ENCODE measurements around the gene PINK1.
A peak's percentile ranks its signal among the peaks of the same experiment; 100 is the strongest.

PINK1 gene

DNA sequence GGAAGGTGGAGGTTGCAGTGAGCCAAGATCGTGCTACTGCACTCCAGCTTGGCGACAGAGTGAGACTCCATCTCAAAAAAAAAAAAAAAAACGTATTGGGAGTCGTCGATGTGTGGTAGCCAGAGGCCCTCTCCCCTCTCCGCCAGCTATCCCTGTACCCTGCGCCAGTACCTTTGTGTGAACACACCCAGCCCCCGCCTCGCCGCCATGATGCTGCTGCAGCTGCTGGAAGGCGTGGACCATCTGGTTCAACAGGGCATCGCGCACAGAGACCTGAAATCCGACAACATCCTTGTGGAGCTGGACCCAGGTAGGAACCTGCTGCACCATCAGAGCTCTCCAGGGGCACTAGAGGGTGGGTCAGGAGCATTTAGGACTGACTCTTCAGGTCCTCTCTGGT is 12.2 kb downstream of the PINK1 start:
- H3K27ac ChIP-seq (ENCODE audit: low read length): no peak overlapping the region
- H3K9ac ChIP-seq (ENCODE audit: low read length in 2 of 2): no peak overlapping the region
- no peaks in the 10 kb centered on the region for H3K9me3 ChIP-seq (ENCODE audit: control insufficient read depth in 2 of 2, low read length in 2 of 2)
- peaks cover 61 to 71% of the 10 kb centered on the region in 2 donors for H3K36me3 ChIP-seq (ENCODE audit: control insufficient read depth in 2 of 2, insufficient read depth in 2 of 2, low read length in 2 of 2)
- no peak overlapping the region for H3K4me3 ChIP-seq (ENCODE audit: low read length in 2 of 2)
- H3K27me3 ChIP-seq (ENCODE audit: control insufficient read depth in 1 of 2, insufficient read depth in 2 of 2, low read length in 2 of 2): no peaks in the 10 kb centered on the region
- H3K4me1 ChIP-seq (ENCODE audit: control insufficient read depth, insufficient read depth, low read length): no peaks in the 10 kb centered on the region

DNA sequence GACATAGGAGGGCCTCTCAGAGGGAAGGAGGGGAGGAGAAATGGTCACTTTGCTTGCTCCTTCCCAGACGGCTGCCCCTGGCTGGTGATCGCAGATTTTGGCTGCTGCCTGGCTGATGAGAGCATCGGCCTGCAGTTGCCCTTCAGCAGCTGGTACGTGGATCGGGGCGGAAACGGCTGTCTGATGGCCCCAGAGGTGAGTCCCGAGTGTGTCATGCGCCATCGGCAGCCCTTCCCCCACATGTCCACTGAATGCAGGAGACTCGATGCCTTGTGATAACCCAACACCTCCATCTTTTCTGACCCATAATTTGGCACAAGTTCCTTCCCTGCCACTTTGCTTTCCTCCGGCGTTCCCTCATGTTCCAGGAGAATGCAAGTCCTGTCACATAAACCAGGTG is 15.2 kb downstream of the PINK1 start:
- Histone ChIP-seq H3K27me3 (ENCODE audit: control insufficient read depth in 1 of 2, insufficient read depth in 2 of 2, low read length in 2 of 2) (no peaks in the 10 kb centered on the region), H3K9ac (ENCODE audit: low read length in 2 of 2) (no peak overlapping the region), H3K4me3 (ENCODE audit: low read length in 2 of 2) (no peak overlapping the region), H3K9me3 (ENCODE audit: control insufficient read depth in 2 of 2, low read length in 2 of 2) (no peaks in the 10 kb centered on the region), H3K4me1 (ENCODE audit: control insufficient read depth, insufficient read depth, low read length) (no peaks in the 10 kb centered on the region), H3K36me3 (ENCODE audit: control insufficient read depth in 2 of 2, insufficient read depth in 2 of 2, low read length in 2 of 2) (peaks cover 64 to 69% of the 10 kb centered on the region in 2 donors), H3K27ac (ENCODE audit: low read length) (no peak overlapping the region)

DNA sequence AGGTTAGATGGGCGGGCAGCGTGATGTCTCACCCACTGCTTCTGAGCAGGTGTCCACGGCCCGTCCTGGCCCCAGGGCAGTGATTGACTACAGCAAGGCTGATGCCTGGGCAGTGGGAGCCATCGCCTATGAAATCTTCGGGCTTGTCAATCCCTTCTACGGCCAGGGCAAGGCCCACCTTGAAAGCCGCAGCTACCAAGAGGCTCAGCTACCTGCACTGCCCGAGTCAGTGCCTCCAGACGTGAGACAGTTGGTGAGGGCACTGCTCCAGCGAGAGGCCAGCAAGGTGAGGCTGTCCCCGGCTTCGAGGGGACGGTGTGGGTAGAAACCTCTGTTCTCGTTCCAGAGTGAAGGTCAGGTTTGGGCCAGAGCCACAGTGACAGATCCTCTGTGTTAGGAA is 15.7 kb downstream of the PINK1 start:
- Histone ChIP-seq H3K36me3 (ENCODE audit: control insufficient read depth in 2 of 2, insufficient read depth in 2 of 2, low read length in 2 of 2) (peaks cover 67 to 70% of the 10 kb centered on the region in 2 donors), H3K9me3 (ENCODE audit: control insufficient read depth in 2 of 2, low read length in 2 of 2) (no peaks in the 10 kb centered on the region), H3K4me1 (ENCODE audit: control insufficient read depth, insufficient read depth, low read length) (no peaks in the 10 kb centered on the region), H3K9ac (ENCODE audit: low read length in 2 of 2) (no peak overlapping the region), H3K27me3 (ENCODE audit: control insufficient read depth in 1 of 2, insufficient read depth in 2 of 2, low read length in 2 of 2) (no peaks in the 10 kb centered on the region), H3K27ac (ENCODE audit: low read length) (no peak overlapping the region), H3K4me3 (ENCODE audit: low read length in 2 of 2) (no peak overlapping the region)

DNA sequence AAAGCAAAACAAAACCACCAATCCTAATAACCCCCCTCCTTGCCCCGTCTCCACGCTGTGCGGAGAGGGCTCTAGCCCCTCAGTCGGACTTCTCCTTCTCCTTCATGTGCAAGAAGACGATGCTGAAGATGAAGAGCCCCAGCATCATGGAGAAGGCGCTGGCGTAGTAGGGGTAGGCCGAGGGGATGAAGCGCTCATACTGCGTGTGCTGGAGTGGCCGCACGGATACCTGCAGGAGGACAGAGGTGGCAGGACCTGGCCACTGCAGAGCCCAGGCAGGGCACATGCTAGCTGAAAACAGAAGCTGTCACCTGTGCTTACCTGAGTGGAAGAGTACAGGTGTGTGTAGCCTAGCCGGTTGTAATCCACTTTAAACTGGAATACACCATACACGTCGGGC is 19.0 kb downstream of the PINK1 start:
- H3K4me3 ChIP-seq (ENCODE audit: low read length in 2 of 2): no peak overlapping the region
- no peak overlapping the region for H3K27ac ChIP-seq (ENCODE audit: low read length)
- no peak overlapping the region for H3K9ac ChIP-seq (ENCODE audit: low read length in 2 of 2)
- H3K36me3 ChIP-seq (ENCODE audit: control insufficient read depth in 2 of 2, insufficient read depth in 2 of 2, low read length in 2 of 2): peaks cover 74 to 81% of the 10 kb centered on the region in 2 donors
- H3K9me3 ChIP-seq (ENCODE audit: control insufficient read depth in 2 of 2, low read length in 2 of 2): no peaks in the 10 kb centered on the region
- no peaks in the 10 kb centered on the region for H3K27me3 ChIP-seq (ENCODE audit: control insufficient read depth in 1 of 2, insufficient read depth in 2 of 2, low read length in 2 of 2)
- H3K4me1 ChIP-seq (ENCODE audit: control insufficient read depth, insufficient read depth, low read length): peaks cover 2% of the 10 kb centered on the region

DNA sequence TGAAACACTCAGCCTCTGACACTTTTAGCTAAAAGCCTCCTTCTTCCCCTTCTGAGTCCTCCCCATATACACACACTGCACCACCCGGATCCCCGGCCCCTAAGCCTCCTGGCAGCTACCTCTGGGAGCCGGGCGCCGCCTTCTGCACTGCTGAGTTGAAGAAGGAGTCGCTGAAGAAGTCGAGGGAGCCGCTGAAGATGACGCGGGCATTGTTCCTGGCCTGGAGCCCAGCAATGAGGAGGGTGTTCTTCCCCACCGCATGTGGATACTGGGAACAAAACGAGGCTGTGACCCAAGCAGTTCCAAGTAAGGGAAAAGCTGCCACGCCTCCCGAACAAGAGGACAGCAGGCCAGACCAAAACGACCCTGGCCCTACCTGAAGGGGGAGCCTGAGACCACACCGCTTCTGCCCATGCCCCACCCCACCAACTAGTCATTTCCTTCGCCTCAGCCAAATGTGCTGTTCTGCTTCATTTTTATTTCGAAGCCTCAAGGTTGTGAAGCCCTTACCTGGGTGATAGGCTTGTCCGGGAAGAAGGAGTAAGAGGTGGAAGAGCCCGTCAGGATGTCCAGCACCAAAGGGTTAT is 20.9 kb downstream of the PINK1 start:
- Histone ChIP-seq H3K27me3 (ENCODE audit: control insufficient read depth in 1 of 2, insufficient read depth in 2 of 2, low read length in 2 of 2) (no peaks in the 10 kb centered on the region), H3K27ac (ENCODE audit: low read length) (no peak overlapping the region), H3K4me3 (ENCODE audit: low read length in 2 of 2) (no peak overlapping the region), H3K9ac (ENCODE audit: low read length in 2 of 2) (no peak overlapping the region), H3K9me3 (ENCODE audit: control insufficient read depth in 2 of 2, low read length in 2 of 2) (no peaks in the 10 kb centered on the region), H3K36me3 (ENCODE audit: control insufficient read depth in 2 of 2, insufficient read depth in 2 of 2, low read length in 2 of 2) (peaks cover 64 to 74% of the 10 kb centered on the region in 2 donors), H3K4me1 (ENCODE audit: control insufficient read depth, insufficient read depth, low read length) (peaks cover 4% of the 10 kb centered on the region)

DNA sequence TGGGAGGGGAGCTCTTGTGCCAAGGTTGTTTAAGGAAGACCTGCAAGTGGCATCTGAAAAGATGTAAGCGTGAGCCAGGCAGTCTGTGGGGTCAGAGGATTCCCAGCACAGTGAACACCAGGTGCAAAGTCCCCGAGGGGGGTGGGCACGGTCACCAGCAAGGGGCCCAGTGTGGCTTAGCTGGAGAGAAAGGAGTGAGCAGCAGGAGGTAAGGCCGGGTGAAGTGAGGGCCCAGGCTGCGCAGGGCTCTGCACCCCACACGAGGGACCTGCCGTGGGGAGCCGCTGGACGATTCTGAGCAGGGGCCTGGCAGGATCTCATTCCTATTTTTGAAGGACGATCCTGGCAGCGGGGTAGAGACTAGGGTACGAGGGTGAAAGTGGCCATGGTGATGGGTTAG is 23.8 kb downstream of the PINK1 start:
- H3K27me3 ChIP-seq (ENCODE audit: control insufficient read depth in 1 of 2, insufficient read depth in 2 of 2, low read length in 2 of 2): no peaks in the 10 kb centered on the region
- H3K9me3 ChIP-seq (ENCODE audit: control insufficient read depth in 2 of 2, low read length in 2 of 2): no peaks in the 10 kb centered on the region
- H3K4me3 ChIP-seq (ENCODE audit: low read length in 2 of 2): no peak overlapping the region
- no peak overlapping the region for H3K9ac ChIP-seq (ENCODE audit: low read length in 2 of 2)
- peaks cover 46 to 54% of the 10 kb centered on the region in 2 donors for H3K36me3 ChIP-seq (ENCODE audit: control insufficient read depth in 2 of 2, insufficient read depth in 2 of 2, low read length in 2 of 2)
- H3K27ac ChIP-seq (ENCODE audit: low read length): no peak overlapping the region
- H3K4me1 ChIP-seq (ENCODE audit: control insufficient read depth, insufficient read depth, low read length): peaks cover 14% of the 10 kb centered on the region

DNA sequence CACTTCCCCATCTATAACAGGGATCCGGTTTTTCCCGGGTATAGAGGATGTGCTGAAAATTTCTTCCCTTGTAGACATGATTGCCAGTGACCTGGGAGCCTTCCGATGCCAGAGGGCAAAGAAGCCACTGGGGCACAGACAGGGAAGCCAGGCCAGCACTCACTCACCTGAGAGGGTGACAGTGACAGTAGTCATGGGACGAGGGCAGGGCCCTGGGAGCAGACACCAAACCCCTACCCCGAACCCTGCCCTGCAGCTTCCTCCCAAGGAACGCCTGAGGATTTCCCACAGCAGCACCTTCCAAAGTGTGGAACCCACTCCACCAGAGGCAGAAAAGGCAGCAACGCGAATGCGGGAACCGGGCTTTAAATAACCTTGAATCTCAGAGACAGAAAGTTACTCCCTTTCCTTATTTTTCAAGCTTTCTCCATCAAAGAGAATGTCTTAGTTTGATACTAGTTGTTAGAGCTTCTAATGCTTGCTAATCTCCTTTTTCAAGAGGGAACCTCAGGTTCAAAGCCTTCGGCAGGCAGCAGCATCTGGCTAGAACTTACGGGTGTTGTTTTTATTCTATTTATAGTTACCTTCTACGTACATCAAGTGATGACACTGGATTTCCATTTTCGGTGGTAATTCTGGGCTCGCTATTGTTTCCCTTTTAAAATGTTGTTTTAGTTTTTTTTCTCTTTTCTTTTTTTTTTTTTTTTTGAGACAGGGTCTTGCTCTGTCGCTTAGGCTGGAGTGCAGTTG is 25.1 kb downstream of the PINK1 start:
- peaks cover 33 to 41% of the 10 kb centered on the region in 2 donors for H3K36me3 ChIP-seq (ENCODE audit: control insufficient read depth in 2 of 2, insufficient read depth in 2 of 2, low read length in 2 of 2)
- H3K27ac ChIP-seq (ENCODE audit: low read length): no peak overlapping the region
- no peaks in the 10 kb centered on the region for H3K9me3 ChIP-seq (ENCODE audit: control insufficient read depth in 2 of 2, low read length in 2 of 2)
- H3K4me3 ChIP-seq (ENCODE audit: low read length in 2 of 2): no peak overlapping the region
- no peak overlapping the region for H3K9ac ChIP-seq (ENCODE audit: low read length in 2 of 2)
- no peaks in the 10 kb centered on the region for H3K27me3 ChIP-seq (ENCODE audit: control insufficient read depth in 1 of 2, insufficient read depth in 2 of 2, low read length in 2 of 2)
- peaks cover 17% of the 10 kb centered on the region for H3K4me1 ChIP-seq (ENCODE audit: control insufficient read depth, insufficient read depth, low read length)

DNA sequence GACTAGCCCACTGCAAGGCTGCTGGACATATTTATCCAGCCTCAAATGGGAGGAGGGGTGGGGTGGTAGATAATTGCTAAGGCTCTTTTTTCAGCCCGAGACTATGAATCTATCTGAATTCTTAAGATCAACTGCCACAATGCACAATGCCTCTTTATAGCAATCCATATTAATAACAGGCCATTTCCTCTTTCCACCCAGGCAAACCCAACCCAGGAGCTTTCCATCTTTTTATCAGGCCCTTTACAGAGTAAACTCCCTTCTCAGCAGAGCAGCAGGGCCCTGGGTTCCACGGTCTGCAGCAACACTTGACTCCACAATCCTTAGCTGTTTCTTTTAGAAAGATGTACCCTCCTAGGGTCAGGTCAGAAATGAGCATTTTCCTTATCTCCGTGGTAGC is 27.1 kb downstream of the PINK1 start:
- peaks cover 18 to 25% of the 10 kb centered on the region in 2 donors for H3K36me3 ChIP-seq (ENCODE audit: control insufficient read depth in 2 of 2, insufficient read depth in 2 of 2, low read length in 2 of 2)
- no peaks in the 10 kb centered on the region for H3K9me3 ChIP-seq (ENCODE audit: control insufficient read depth in 2 of 2, low read length in 2 of 2)
- peaks cover 14% of the 10 kb centered on the region for H3K4me1 ChIP-seq (ENCODE audit: control insufficient read depth, insufficient read depth, low read length)
- peak overlapping the region; percentile 78 to 98 for H3K4me3 ChIP-seq (ENCODE audit: low read length in 2 of 2)
- peak overlapping the region; percentile 73 to 79 for H3K9ac ChIP-seq (ENCODE audit: low read length in 2 of 2)
- H3K27me3 ChIP-seq (ENCODE audit: control insufficient read depth in 1 of 2, insufficient read depth in 2 of 2, low read length in 2 of 2): no peaks in the 10 kb centered on the region
- H3K27ac ChIP-seq (ENCODE audit: low read length): no peak overlapping the region

DNA sequence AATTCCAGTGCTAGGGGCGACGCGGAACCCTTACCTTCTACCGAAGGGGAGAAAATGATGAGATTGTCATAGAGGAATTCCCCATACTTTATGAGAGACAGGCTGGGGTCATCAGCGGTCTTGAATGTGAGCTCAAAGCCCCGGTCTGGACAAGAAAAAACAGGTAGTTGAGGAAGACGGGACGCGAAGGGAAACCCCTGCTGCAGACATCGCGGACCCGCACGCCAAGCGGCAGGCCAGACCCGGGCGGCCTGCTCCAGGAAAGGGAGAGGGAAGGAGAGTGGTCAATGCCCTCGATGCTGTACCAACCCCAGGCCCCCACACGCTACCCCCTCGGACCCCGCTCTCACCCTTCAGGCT is 27.6 kb downstream of the PINK1 start:
- H3K4me1 ChIP-seq (ENCODE audit: control insufficient read depth, insufficient read depth, low read length): peaks cover 14% of the 10 kb centered on the region
- H3K27ac ChIP-seq (ENCODE audit: low read length): peak overlapping the region; percentile 24
- H3K4me3 ChIP-seq (ENCODE audit: low read length in 2 of 2): peak overlapping the region; percentile 78 to 98
- no peaks in the 10 kb centered on the region for H3K9me3 ChIP-seq (ENCODE audit: control insufficient read depth in 2 of 2, low read length in 2 of 2)
- H3K27me3 ChIP-seq (ENCODE audit: control insufficient read depth in 1 of 2, insufficient read depth in 2 of 2, low read length in 2 of 2): no peaks in the 10 kb centered on the region
- peak overlapping the region; percentile 73 to 79 for H3K9ac ChIP-seq (ENCODE audit: low read length in 2 of 2)
- peaks cover 14 to 20% of the 10 kb centered on the region in 2 donors for H3K36me3 ChIP-seq (ENCODE audit: control insufficient read depth in 2 of 2, insufficient read depth in 2 of 2, low read length in 2 of 2)

DNA sequence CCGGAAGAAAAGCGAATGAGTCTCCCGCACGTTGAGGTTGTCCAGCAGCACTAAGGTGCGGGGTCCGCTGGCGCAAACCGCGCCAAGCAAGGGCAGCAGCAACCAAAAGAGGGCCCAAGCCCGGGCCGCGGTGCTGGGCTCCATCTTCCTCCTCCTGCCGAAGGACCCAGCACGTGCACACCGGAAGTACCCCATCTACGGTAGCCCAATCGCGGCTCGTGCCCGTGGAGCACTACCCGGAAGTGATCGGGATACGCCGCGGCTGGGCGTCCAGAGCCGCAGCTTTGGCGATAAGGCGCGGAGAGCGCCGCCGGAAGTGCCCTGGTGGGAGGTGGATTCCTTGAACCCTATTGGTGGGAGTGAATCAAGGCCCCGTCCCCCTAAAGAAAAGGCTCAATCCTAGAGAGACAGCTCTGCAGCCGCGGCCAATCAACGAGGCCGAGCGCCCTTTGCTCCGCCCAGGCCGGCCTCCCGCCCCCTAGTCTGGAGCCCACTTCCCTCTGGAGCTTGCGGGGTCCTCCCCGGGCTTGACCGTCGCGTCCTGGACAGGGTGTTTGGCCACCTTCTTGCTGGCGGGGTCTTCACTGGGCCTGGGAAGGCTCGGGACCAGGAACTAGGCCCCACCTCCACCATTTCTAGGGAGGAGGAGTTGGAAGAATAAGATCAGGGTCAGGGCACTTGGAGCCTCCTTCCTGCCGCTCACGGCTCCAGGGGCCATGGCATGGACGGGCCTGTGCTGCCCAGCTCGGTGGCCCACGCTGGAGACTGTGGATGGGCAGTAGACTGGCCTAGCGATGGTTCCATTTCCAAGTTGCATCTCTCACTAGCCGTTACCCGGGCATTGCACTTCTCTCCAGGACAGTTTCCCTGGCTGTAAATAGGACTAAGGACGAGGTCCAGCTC is 28.2 kb downstream of the PINK1 start, which contains the start of gene DDOST:
Gene DDOST (minus strand): TSS at position 163 of the 903 bp plus-strand sequence. CDS start 19 bp downstream, at position 144.
- Histone ChIP-seq H3K27ac (ENCODE audit: low read length) (peak within 1 kb of the TSS; percentile 81), H3K9me3 (ENCODE audit: control insufficient read depth in 2 of 2, low read length in 2 of 2) (no peaks in the 10 kb centered on the region), H3K4me1 (ENCODE audit: control insufficient read depth, insufficient read depth, low read length) (peaks cover 14% of the 10 kb centered on the region), H3K27me3 (ENCODE audit: control insufficient read depth in 1 of 2, insufficient read depth in 2 of 2, low read length in 2 of 2) (no peaks in the 10 kb centered on the region), H3K36me3 (ENCODE audit: control insufficient read depth in 2 of 2, insufficient read depth in 2 of 2, low read length in 2 of 2) (peaks cover 10 to 14% of the 10 kb centered on the region in 2 donors), H3K4me3 (ENCODE audit: low read length in 2 of 2) (peak within 1 kb of the TSS; percentile 78 to 98), H3K9ac (ENCODE audit: low read length in 2 of 2) (peak within 1 kb of the TSS; percentile 73 to 86)
